Epithelial cell of esophagus (primary cell): ENCODE results near the gene HEATR9.
A peak's percentile ranks its signal among the peaks of the same experiment; 100 is the strongest.

ENCODE experiments used
- DNase-seq: peaks from one replicate; pipeline ENCODE4 v3.0.0; 2010; ENCODE audit warnings: low read depth
- H3K4me3 ChIP-seq: 2 replicates; pipeline ENCODE4 v1.5.1; 2011; ENCODE audit warnings: mild to moderate bottlenecking, low read length, control low read depth
- CTCF ChIP-seq: IDR thresholded peaks from 2 replicates; pipeline ENCODE4 v1.5.1; 2011; ENCODE audit warnings: low read depth, mild to moderate bottlenecking, low read length, control low read depth, inconsistent platforms; ENCODE audit not compliant: insufficient read depth; ENCODE audit errors: missing control alignments

The HEATR9 gene

GRCh38 chr17:35868737-35869136, at the start of gene HEATR9:
Gene HEATR9 (minus strand): TSS chr17:35868891. CDS start chr17:35868742, 149 bp downstream.
- H3K4me3 ChIP-seq: no peak within 1 kb of the TSS
- TF ChIP-seq CTCF: no peak
- no peak for DNase-seq

GRCh38 chr17:35917519-35918213, 49.0 kb upstream of the HEATR9 start:
- TF ChIP-seq CTCF: no peak
- DNase-seq: no peak
- no peak overlapping the region for H3K4me3 ChIP-seq

- TF ChIP-seq CTCF: no peak
- no peak overlapping the region for H3K4me3 ChIP-seq
- DNase-seq: peak; percentile 45
Measured at GRCh38 chr17:35915153-35915964, 46.7 kb upstream of the HEATR9 start.

- no peak overlapping the region for H3K4me3 ChIP-seq
- DNase-seq: no peak
- no peak for TF ChIP-seq CTCF
Measured at GRCh38 chr17:35914354-35914753, 45.7 kb upstream of the HEATR9 start.

GRCh38 chr17:35913609-35914008, 44.9 kb upstream of the HEATR9 start:
- no peak overlapping the region for H3K4me3 ChIP-seq
- DNase-seq: no peak
- no peak for TF ChIP-seq CTCF

- no peak for TF ChIP-seq CTCF
- DNase-seq: no peak
- no peak overlapping the region for H3K4me3 ChIP-seq
Measured at GRCh38 chr17:35912942-35913341, 44.3 kb upstream of the HEATR9 start.
